Transverse colon (tissue), 3 donors: ENCODE measurements around the gene TNRC6A.
A peak's percentile ranks its signal among the peaks of the same experiment; 100 is the strongest.

Experiments
- POLR2A ChIP-seq: fragments of 450-650 bp; IDR thresholded peaks from one replicate; pipeline ENCODE4 v1.6.1; 2016; ENCODE audit warnings: antibody characterized with exemption, mild to moderate bottlenecking, moderate library complexity
- POLR2AphosphoS5 ChIP-seq, 3 donors: sonication (generic); formaldehyde crosslinking; IDR thresholded peaks; one replicate each; pipeline ENCODE4 v1.6.1; 2016; ENCODE audit warnings: antibody characterized with exemption in 3 of 3

DNA sequence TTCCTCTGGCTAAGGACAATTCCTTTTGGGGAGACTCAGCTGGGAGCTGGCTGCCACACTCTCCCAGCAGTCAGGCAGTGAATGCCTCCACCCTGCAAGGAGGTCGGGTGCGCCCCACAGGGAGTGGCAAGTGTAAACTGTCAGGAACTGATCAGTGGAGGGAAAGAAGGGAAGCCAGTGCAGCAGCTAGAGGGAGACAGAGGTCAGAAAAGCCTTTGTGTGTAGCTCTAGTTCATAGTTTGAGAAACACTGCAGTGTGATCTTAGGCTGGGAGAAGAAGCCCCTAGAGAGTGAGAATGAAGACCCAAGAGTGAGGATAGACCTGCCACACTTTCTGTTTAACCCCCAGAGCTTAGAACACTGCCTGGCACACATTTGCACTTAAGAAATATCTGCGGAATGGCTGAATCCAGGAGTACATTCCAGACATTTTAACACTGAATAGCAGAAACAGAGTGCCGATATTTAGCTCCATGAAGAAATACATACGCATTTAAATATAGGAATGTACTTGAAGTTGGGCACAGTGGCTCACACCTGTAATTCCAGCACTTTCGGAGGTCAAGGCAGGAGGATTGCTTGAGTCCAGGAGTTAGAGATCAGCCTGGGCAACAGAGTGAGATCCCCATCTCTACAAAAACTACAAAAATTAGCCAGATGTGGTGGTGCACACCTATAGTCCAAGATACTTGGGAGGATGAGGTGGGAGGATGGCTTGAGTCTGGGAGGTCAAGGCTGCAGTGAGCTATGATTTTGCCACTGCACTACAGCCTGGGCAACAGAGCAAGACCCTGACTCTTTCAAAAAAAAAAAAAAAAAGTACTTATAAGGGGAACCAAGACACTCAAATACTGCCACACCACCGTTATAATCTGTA, 105.2 kb downstream of the TNRC6A start:
- TF ChIP-seq POLR2A, result no peak
- peak in 1 of 3 donors; percentile 28 for TF ChIP-seq POLR2AphosphoS5 (IDR thresholded peaks at IDR 0.05)
